HG03558 (cell line): Measurements from ENCODE around the gene CD52.
"Not testable (repeated sequence)": the region's sequence is repeated elsewhere in the genome, so short reads cannot be mapped to it uniquely, and the experiment has no call there.

ENCODE experiments used
- ATAC-seq: cut with Tn5 transposase; IDR thresholded peaks from one replicate; pipeline ENCODE4 v1.9.1; 2021; ENCODE audit warnings: moderate number of reproducible peaks; ENCODE audit not compliant: unreplicated experiment; ENCODE audit errors: extremely low read depth

Gene CD52

GRCh38 chr1:26283871-26284596, 33.7 kb upstream of the CD52 start:
- no peak for ATAC-seq

DNA sequence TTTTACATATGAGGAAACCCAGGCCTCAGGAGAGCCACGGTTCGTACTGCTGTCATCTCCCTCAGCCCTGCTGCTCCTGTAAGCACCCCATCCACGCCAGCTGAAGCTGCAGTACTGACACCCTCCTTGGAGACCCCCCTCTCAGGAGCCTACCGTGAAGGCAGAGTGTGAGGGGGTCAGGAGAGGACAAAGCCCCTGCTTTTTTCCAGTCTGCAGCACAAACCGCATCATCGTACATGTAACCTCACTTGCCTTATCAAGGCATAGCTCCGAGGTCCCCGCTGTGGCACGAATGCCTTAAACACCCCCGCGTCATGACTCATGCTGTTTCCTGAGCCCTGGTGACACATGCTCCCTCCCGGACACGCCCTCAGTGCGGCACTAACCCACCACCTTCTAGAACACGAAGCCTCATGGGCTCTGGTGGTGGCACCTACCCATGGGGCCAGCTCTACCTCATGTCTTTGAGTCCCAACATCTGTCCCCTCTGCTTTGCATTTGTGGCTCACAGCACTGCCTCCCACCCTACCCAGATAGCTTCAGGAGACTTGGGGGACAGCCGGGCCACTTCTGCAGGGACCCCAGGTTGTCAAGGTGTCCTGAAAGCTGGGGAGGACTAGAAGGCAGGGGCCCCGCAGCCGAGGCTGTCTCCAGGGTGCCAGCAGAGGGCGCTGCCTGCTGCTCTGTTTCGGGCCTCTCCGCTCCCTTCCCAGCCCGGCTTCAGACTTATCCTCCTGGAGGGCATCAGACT, 33.0 kb upstream of the CD52 start:
- ATAC-seq = no peak

- ATAC-seq = no peak
Measured at GRCh38 chr1:26285366-26286063, 32.2 kb upstream of the CD52 start.

- ATAC-seq = no peak
Measured at GRCh38 chr1:26286064-26286416, 31.7 kb upstream of the CD52 start.

DNA sequence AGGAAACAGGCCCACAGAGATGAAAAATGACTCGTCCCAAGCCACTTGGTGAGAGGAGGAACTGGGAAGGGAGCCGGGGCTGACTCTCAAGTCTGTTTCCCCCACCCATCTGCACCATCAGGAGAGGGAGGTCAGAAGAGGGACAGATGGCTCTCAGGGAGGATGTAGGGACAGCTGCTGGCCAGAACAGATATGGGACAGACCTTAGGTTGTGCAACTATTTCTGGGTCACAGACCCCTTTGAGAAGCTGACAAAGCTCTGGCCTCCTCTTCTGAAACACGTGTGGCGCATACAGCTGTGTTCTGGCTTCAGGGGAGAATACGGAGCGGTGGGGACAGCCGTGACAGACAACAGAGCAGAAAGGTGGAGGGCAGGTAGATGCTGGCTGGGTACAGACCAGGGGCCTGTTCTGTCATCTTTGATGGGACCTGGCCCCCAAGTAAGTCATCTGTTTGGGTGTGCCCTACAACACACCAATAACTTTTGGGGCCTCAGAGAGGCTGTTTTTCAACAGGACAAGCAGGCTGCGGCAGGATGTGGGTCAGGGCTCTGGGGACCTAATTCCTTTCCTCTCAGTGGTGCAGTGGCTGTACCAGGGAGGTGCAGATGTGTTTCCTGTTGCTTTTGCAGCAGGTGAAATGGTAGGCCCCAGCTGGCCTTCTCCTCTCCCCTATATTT, 30.6 kb upstream of the CD52 start:
- no peak for ATAC-seq

GRCh38 chr1:26287811-26288210, 29.9 kb upstream of the CD52 start:
- no peak for ATAC-seq

GRCh38 chr1:26288311-26288941, 29.3 kb upstream of the CD52 start:
- ATAC-seq = no peak

DNA sequence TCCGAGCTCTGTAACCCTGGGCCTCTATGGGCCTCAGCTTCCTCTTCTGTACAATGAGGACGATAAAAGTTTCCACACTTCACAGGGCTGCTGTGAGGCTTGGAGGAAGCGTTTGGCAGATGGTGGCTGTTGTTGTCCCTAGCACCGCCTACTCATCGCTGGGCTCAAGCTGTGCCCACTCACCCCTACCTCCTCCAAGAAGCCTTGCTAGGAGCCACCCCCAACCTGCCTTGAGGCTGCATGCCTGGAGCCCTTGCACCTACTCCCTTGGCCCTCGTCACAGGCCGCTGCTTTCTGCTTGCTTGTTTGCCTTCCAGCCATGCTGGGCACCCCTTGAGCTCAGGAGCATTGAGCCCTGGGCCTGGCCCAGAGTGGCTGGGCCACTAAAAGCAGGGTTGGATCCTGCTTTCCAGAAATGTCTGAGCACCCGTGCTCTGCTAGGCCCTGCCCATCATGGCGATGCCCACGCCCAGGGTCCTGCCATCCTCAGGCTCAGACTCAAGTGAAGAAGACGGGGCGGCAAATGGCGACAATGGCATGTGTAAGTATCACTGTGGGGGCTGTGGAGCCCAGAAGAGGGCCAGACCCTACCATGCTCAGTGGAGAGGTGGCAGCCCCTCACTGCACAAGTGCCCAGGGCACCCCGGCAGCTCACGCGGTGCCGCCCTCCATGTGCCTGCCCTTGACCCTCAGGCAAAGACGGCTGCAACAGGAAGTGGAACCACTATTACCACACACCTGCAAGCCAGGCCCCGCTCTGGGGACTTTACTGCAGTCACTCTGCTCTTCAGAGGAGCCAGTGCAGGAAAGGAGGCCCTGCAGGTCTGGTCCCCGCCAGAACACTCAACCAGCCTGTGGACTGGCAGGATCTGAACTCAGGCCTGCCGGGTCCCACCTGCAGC, 28.3 kb upstream of the CD52 start:
- ATAC-seq = no peak

DNA sequence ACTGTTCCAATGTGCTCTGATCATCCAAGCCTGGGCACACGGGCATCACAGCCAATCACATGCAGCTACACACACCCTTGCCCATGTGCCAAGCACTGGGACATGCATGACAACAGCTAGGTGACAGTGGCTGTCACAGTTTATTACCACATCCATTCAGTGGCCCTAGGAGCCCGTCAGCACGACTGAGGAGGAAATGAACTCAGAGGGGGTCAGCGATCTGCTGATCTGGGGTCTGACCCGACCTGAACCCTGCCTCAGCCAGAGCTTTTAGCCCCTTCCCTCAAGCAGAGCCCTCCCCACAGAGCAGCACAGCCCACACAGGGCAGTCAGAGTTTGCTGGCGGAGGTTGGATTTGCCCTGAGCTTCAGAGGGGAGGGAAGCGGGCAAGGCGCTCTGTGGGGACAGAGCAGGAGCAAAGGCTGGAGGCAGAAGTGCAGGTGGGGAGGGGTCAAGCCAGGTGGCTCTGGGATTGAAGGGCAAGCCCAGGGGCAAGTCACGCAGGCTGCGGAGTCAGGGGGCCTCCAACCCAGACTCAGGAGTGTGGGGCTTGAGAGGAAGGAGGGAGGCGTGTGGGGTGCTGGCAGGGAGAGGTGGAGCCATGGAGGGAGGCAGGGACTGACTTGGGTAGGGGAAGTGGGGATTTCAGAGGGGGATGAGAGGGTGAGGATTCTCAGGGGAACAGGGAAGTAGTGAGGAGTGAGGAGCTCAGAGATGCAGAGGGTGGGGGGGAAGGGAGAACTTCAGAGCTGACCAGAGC, 27.5 kb upstream of the CD52 start:
- ATAC-seq = no peak

GRCh38 chr1:26290882-26291261, 26.9 kb upstream of the CD52 start:
- no peak for ATAC-seq

- ATAC-seq = no peak
Measured at GRCh38 chr1:26291433-26291832, 26.3 kb upstream of the CD52 start.

GRCh38 chr1:26291939-26292338, 25.8 kb upstream of the CD52 start:
- no peak for ATAC-seq

- ATAC-seq = not testable (repeated sequence)
Measured at GRCh38 chr1:26292735-26293134, 25.0 kb upstream of the CD52 start.

- no peak for ATAC-seq
Measured at GRCh38 chr1:26293911-26294463, 23.8 kb upstream of the CD52 start.

DNA sequence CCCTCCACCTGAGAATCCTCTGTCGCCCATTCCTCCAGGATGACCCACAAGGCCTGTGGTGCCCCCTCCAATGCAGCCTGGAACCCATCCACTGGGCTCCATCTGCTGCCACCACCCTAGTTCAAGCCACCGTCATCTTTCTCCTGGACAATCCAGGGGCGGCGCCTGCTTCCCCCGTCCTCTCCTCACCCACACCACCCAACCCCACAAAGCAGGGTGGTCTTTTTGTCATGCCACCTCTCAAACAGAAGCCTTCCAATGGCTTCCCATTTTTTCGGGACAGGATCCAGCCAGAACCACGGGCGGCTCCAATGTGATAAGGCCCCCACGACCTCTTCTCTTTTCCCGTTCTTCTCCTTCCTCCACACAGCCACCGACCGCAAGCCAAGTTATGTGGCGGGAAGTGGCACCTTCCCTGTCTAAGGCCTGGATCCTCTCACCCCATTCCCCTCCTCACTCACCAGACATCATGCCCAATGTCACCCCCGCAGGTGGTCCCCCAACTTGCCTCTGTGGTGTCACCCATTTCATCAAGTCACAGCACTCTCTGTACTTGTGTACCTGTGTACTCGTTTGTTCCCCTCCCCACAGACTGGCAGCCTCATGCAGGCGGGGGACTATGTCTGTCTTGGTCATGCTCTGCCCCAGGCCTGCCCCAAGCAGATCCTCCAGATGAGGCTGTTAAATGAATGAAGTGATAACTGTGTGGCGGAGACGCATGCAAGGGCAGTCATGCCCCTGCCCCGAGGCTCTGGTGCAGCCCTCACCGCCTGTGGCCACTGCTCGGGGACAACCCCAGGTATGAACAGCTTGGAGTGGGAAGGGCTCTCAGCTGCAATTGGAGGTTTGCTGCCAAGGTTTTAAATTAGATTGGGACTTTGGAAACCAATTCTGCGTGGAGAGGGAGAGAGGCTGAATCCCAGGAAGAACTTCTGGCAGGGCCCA, 22.3 kb upstream of the CD52 start:
- no peak for ATAC-seq

GRCh38 chr1:26296340-26297056, 21.3 kb upstream of the CD52 start:
- ATAC-seq = no peak
